Transverse colon (tissue), 4 donors: Measurements from ENCODE around the gene FOXC2.

Experiments used
- POLR2A ChIP-seq: fragments of 450-650 bp; IDR thresholded peaks from one replicate; pipeline ENCODE4 v1.6.1; 2016; ENCODE audit warnings: antibody characterized with exemption, mild to moderate bottlenecking, moderate library complexity
- POLR2AphosphoS5 ChIP-seq, 3 donors: sonication (generic); formaldehyde crosslinking; IDR thresholded peaks; one replicate each; pipeline ENCODE4 v1.6.1; 2016; ENCODE audit warnings: antibody characterized with exemption in 3 of 3
- TF ChIP-seq, protein P1 (sequence below), 5 experiments: fragments of 200-600 bp in 3 of 5; fragments of 450-650 bp in 2 of 5; sonication (generic) in 3 of 5; IDR thresholded peaks; 1 replicate in 2 of 5; 2 replicates in 3 of 5; pipeline ENCODE4 v1.5.1; 2016 to 2017; ENCODE audit warnings: antibody characterized with exemption in 5 of 5, inconsistent platforms in 3 of 5, mild to moderate bottlenecking in 2 of 5, moderate library complexity in 1 of 5

DNA sequence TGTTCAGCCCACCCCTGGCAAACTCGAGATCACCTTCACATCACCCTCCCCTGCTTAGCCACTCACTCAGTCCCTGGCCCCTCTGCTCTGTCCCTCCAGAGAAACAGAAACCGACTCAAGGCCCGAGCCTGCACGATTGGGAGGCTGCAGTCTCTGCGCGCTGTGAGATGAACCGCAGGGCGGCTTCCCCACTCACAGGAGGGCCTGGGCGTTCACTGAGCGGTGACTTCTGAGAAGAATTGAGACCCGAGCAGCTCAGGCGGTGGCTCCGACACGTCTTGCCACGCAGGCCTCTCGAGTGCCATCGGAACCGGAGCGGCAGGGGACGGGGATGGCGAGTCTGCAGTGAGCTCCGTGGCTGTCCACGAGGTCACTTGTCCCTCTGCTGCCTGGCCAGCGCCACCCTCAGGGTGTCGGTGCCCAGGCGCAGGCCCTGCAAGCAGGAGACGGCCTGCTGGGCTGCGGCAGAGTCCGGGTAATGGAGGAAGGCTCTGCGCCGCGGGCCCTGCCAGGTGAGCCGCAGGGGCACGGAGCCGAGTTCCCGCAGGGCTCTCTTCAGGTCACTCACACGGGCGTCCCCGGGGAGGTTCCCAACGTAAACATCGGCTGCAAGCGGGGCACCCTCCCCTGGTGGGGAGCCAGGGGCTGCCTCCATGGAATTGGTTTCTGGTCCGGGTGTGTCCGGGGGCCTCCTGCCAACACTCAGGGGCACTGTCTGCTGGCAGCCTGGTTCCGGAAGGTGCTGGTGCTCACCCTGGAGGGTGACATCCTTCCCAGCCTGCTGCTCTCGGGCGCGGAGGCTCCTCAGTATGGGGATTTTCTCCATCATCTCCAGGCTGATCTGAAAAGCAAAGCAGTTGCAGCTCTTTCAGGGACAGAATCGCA is 34.7 kb upstream of the FOXC2 start:
- TF ChIP-seq, protein P1, sequence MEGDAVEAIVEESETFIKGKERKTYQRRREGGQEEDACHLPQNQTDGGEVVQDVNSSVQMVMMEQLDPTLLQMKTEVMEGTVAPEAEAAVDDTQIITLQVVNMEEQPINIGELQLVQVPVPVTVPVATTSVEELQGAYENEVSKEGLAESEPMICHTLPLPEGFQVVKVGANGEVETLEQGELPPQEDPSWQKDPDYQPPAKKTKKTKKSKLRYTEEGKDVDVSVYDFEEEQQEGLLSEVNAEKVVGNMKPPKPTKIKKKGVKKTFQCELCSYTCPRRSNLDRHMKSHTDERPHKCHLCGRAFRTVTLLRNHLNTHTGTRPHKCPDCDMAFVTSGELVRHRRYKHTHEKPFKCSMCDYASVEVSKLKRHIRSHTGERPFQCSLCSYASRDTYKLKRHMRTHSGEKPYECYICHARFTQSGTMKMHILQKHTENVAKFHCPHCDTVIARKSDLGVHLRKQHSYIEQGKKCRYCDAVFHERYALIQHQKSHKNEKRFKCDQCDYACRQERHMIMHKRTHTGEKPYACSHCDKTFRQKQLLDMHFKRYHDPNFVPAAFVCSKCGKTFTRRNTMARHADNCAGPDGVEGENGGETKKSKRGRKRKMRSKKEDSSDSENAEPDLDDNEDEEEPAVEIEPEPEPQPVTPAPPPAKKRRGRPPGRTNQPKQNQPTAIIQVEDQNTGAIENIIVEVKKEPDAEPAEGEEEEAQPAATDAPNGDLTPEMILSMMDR (IDR thresholded peaks at IDR 0.05), result no peak
- TF ChIP-seq POLR2A (no peak), POLR2AphosphoS5 (IDR thresholded peaks at IDR 0.05) (no peak)
